B cell (primary cell): ENCODE results near the gene FOXD1. TPM values are rescaled to one million over a fixed set of nuclear protein-coding genes. Genes with fewer than 3 reads are reported as not detected.

Experiments used
- ATAC-seq: fragments of 200-7000 bp; cut with Tn5 transposase; one replicate; pipeline ENCODE4 v1.10.0; 2021; ENCODE audit warnings: low read depth, mild to moderate bottlenecking, moderate number of reproducible peaks, moderate library complexity
- CTCF ChIA-PET: fragments of 350-600 bp; sonication (Branson Sonifier 250); formaldehyde crosslinking; loops from one replicate; lab custom pipeline; 2021; ENCODE audit warnings: antibody characterized with exemption, inconsistent platforms; lab: Charles Lee
- POLR2A ChIA-PET: fragments of 350-600 bp; sonication (Branson Sonifier 250); formaldehyde crosslinking; loops from one replicate; lab custom pipeline; 2021; ENCODE audit warnings: antibody characterized with exemption; lab: Charles Lee
- DNase-seq: peaks from one replicate; pipeline ENCODE4 v3.0.0; 2013
- H2AFZ ChIP-seq: 2 replicates; pipeline ENCODE4 v1.6.1; 2012; ENCODE audit warnings: mild to moderate bottlenecking, low read depth, low read length; ENCODE audit not compliant: insufficient read depth, poor library complexity, severe bottlenecking
- H3K27ac ChIP-seq, 2 donors: 1 replicate in 1 of 2; 2 replicates in 1 of 2; pipeline ENCODE4 v1.5.1; 2012 to 2013; ENCODE audit warnings: low read length in 2 of 2, mild to moderate bottlenecking in 2 of 2, moderate library complexity in 1 of 2
- H3K27me3 ChIP-seq, 4 experiments: fragments of 200-600 bp in 1 of 4; sonication (generic) in 1 of 4; replicated peaks in 1 of 4; 1 replicate in 2 of 4; 2 replicates in 2 of 4; pipeline versions ENCODE4 v1.6.1 to v1.7.0; 2013 to 2016; ENCODE audit warnings: low read length in 3 of 4, mild to moderate bottlenecking in 2 of 4, mixed read lengths in 1 of 4, moderate library complexity in 1 of 4; ENCODE audit not compliant: insufficient read depth in 4 of 4, control insufficient read depth in 3 of 4; ENCODE audit errors: control extremely low read depth in 1 of 4
- H3K36me3 ChIP-seq, 2 experiments: replicated peaks in 1 of 2; 1 replicate in 1 of 2; 2 replicates in 1 of 2; pipeline versions ENCODE4 v1.6.1 to v1.7.1; 2013; ENCODE audit warnings: low read length in 1 of 2; ENCODE audit not compliant: insufficient read depth in 2 of 2, control insufficient read depth in 1 of 2; ENCODE audit errors: control extremely low read depth in 1 of 2, extremely low read depth in 1 of 2
- H3K4me1 ChIP-seq, 2 donors: fragments of 200-600 bp in 1 of 2; sonication (generic) in 1 of 2; 1 replicate in 1 of 2; 2 replicates in 1 of 2; pipeline versions ENCODE4 v1.5.1 to v1.6.1; 2013 to 2017; ENCODE audit warnings: low read length in 2 of 2; ENCODE audit not compliant: control insufficient read depth in 2 of 2, insufficient read depth in 2 of 2
- H3K4me2 ChIP-seq: replicated peaks from 2 replicates; pipeline ENCODE3; 2012; ENCODE audit warnings: mild to moderate bottlenecking, low read depth, low read length; ENCODE audit not compliant: poor library complexity, severe bottlenecking
- H3K4me3 ChIP-seq, 5 experiments: fragments of 200-600 bp in 1 of 5; sonication (generic) in 1 of 5; 1 replicate in 3 of 5; 2 replicates in 2 of 5; pipeline versions ENCODE4 v1.5.1 to v1.7.0; 2011 to 2016; ENCODE audit warnings: low read length in 4 of 5, mild to moderate bottlenecking in 4 of 5, low read depth in 2 of 5, control low read depth in 1 of 5, moderate library complexity in 1 of 5; ENCODE audit not compliant: insufficient read depth in 1 of 5; ENCODE audit errors: control extremely low read depth in 1 of 5, extremely low read depth in 1 of 5
- H3K79me2 ChIP-seq: fragments of 200-600 bp; sonication (generic); one replicate; pipeline ENCODE4 v1.6.0; 2016; ENCODE audit warnings: low read length; ENCODE audit not compliant: control insufficient read depth, insufficient read depth
- H3K9ac ChIP-seq: fragments of 200-600 bp; sonication (generic); 2 replicates; pipeline ENCODE4 v1.6.1; 2017; ENCODE audit warnings: mild to moderate bottlenecking, low read length, moderate library complexity
- H3K9me3 ChIP-seq, 3 donors: one replicate each; pipeline versions ENCODE4 v1.6.1 to v1.7.1; 2013; ENCODE audit warnings: low read length in 2 of 3; ENCODE audit not compliant: control insufficient read depth in 2 of 3, insufficient read depth in 1 of 3; ENCODE audit errors: control extremely low read depth in 1 of 3
- H4K20me1 ChIP-seq: 2 replicates; pipeline ENCODE4 v1.6.0; 2012; ENCODE audit warnings: mild to moderate bottlenecking, low read length; ENCODE audit not compliant: insufficient read depth, control insufficient read depth, poor library complexity, severe bottlenecking
- H3K27ac Mint-ChIP-seq: one replicate; pipeline ENCODE4 v1.8.0; 2021; ENCODE audit warnings: mixed read lengths
- H3K27me3 Mint-ChIP-seq: one replicate; pipeline ENCODE4 v1.8.0; 2021; ENCODE audit warnings: mixed read lengths
- H3K4me1 Mint-ChIP-seq: one replicate; pipeline ENCODE4 v1.8.0; 2021; ENCODE audit warnings: mixed read lengths
- H3K4me3 Mint-ChIP-seq: one replicate; pipeline ENCODE4 v1.8.0; 2021; ENCODE audit warnings: mixed read lengths
- H3K9me3 Mint-ChIP-seq: one replicate; pipeline ENCODE4 v1.8.0; 2022; ENCODE audit warnings: mixed read lengths; ENCODE audit not compliant: insufficient read depth
- CTCF ChIP-seq: fragments of 200-600 bp; IDR thresholded peaks from one replicate; pipeline ENCODE4 v1.8.0; 2022; ENCODE audit warnings: antibody characterized with exemption, mild to moderate bottlenecking
- EZH2 ChIP-seq: IDR thresholded peaks from 2 replicates; pipeline ENCODE4 v1.6.1; 2012; ENCODE audit warnings: borderline replicate concordance, low read depth, mild to moderate bottlenecking, moderate library complexity, low read length; ENCODE audit not compliant: insufficient read depth, poor library complexity, severe bottlenecking
- WGBS: methylation state at CpG from one replicate; pipeline ENCODE4 v1.1.5; 2013; ENCODE audit warnings: missing lambda C conversion rate; ENCODE audit not compliant: insufficient coverage; 5-methylcytosine and 5-hydroxymethylcytosine counted together
- intact Hi-C: fragments of 100-400 bp; cut with micrococcal nuclease; formaldehyde crosslinking; loops from one replicate; pipeline ENCODE4 v1.10.0; 2022
- polyA plus RNA-seq: library from polyadenylated mRNA; depleted of rRNA; stranded (reverse); fragments of >200 nt; gene quantifications from 2 replicates; pipeline ENCODE4 v1.2.3, GENCODE V29; 2012
- total RNA-seq, 2 donors: library from RNA; stranded (reverse); fragments of 120-200 nt in 1 of 2; gene quantifications; 1 replicate in 1 of 2; 2 replicates in 1 of 2; pipeline versions ENCODE4 v1.2.3 to v1.2.4, GENCODE V29; 2013 to 2022

The FOXD1 gene
- total and polyA plus RNA-seq, 2 donors (not counting 1 experiment from before 2014, with no cell fraction given), result 0.34 to 0.49 TPM

- Histone ChIP-seq H3K4me2 (no peak overlapping the region), H2AFZ (no peak overlapping the region), H3K27me3 (peaks cover 5 to 92% (median 84%) of the 10 kb centered on the region in 4 experiments), H3K4me3 (no peak overlapping the region), H4K20me1 (no peaks in the 10 kb centered on the region), H3K36me3 (no peaks in the 10 kb centered on the region), H3K79me2 (no peaks in the 10 kb centered on the region), H3K27ac (no peak overlapping the region), H3K9me3 (peaks cover 0 to 33% (median under 1%) of the 10 kb centered on the region in 3 donors), H3K9ac (no peak overlapping the region), H3K4me1 (peaks cover 10 to 44% of the 10 kb centered on the region in 2 donors)
- ATAC-seq (no peak), DNase-seq (no peak)
- POLR2A ChIA-PET, result no interaction called here
- peaks cover 4% of the 10 kb centered on the region for H3K9me3 Mint-ChIP-seq
- H3K27me3 Mint-ChIP-seq, result peaks cover 88% of the 10 kb centered on the region
- H3K4me1 Mint-ChIP-seq, result peaks cover 14% of the 10 kb centered on the region
- CTCF ChIA-PET, result interaction anchor here (1.1 kb wide), 1 partner anchor 14 kb away, joined by 3 read pairs; no protein-coding TSS in a partner anchor
- WGBS, result no CpG with 5 or more reads among the region's 1 CpG
- no peak overlapping the region for H3K27ac Mint-ChIP-seq
- H3K4me3 Mint-ChIP-seq, result no peak overlapping the region
- intact Hi-C loops, result no loop called here
- TF ChIP-seq EZH2 (no peak), CTCF (no peak)
These were observed 8.3 kb downstream of the FOXD1 start for GRCh38 chr5:73440262-73440661.

DNA sequence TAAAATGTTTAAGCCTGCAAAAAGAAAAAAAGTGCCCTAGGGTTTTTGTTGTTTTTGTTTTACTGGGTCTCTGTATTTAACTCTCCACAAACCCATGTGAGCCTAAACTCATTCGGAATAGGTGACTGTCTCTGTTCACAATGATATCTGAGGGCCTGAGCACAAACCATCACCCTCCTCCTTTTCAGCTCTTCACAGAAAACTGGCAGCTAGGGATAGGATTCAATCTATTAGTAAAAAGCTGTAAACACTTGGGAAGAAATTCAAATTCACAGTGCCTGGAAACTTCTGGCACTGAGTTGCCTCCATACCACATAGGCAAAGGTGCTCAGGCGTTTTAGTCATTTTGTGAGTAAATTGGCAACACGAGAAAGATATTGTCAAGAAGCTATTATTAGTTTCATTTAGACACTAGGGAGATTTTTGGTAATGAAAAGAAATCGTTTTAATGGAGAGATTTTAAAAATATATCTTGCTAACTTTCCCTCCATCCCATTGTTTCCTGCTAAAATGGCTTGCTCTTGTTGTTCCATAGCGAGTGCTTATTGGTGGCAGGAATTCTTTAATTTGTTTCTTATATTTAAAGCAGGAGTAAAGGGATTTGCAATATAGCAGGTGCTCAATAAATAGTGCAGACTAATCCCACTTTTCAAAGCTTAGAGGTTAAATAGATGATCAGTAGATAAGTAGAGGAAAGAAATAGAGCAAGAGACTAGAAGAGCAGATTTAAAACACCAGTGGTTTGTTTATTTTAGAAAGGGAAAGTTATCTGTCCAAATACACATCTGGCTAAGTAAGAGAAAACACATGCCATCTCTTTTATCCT lies 9.7 kb downstream of the FOXD1 start:
- no peak overlapping the region for H3K27ac ChIP-seq
- Mint-ChIP-seq H3K9me3 (peaks cover 4% of the 10 kb centered on the region), H3K27ac (no peak overlapping the region), H3K4me3 (no peak overlapping the region), H3K27me3 (peaks cover 84% of the 10 kb centered on the region), H3K4me1 (peaks cover 14% of the 10 kb centered on the region)
- CTCF ChIA-PET, result no interaction called here
- POLR2A ChIA-PET, result no interaction called here
- no peaks in the 10 kb centered on the region for H3K36me3 ChIP-seq
- peaks cover 10 to 34% of the 10 kb centered on the region in 2 donors for H3K4me1 ChIP-seq
- H3K4me3 ChIP-seq, result no peak overlapping the region
- ATAC-seq, result no peak
- peaks cover 5 to 82% (median 80%) of the 10 kb centered on the region in 4 experiments for H3K27me3 ChIP-seq
- DNase-seq, result no peak
- no peak overlapping the region for H2AFZ ChIP-seq
- H3K79me2 ChIP-seq, result no peaks in the 10 kb centered on the region
- no peak overlapping the region for H3K9ac ChIP-seq
- WGBS, result no CpG with 5 or more reads among the region's 5 CpGs
- intact Hi-C loops, result no loop called here
- no peaks in the 10 kb centered on the region for H4K20me1 ChIP-seq
- TF ChIP-seq CTCF, result no peak
- no peak for TF ChIP-seq EZH2
- peaks cover 0 to 23% (median 0%) of the 10 kb centered on the region in 3 donors for H3K9me3 ChIP-seq
- no peak overlapping the region for H3K4me2 ChIP-seq
